Measurements from ENCODE around the gene POM121L2.

GRCh38 chr6:27303613-27304272, 8.3 kb downstream of the POM121L2 start:
- no peak for TF ChIP-seq ZNF773 (CRISPR knock-in tag; IDR thresholded peaks at IDR 0.05; ENCODE audit: borderline replicate concordance)
- no peak for TF ChIP-seq BHLHE40 (IDR thresholded peaks at IDR 0.05; ENCODE audit: low read length)
- TF ChIP-seq ZNF432 (CRISPR knock-in tag; IDR thresholded peaks at IDR 0.05; ENCODE audit: borderline replicate concordance): no peak

All from HepG2 (cell line).